ENCODE measurements around the gene CHN2. TPM values are rescaled to one million over a fixed set of nuclear protein-coding genes. Genes with fewer than 3 reads are reported as not detected.

The CHN2 gene
- total RNA-seq, 1 donor from 2014 or later, result 0.64 TPM

- H3K9me3 Mint-ChIP-seq (ENCODE audit: unreplicated experiment), result no peaks in the 10 kb centered on the region
- H3K27ac Mint-ChIP-seq (ENCODE audit: unreplicated experiment), result no peak overlapping the region
- no peaks in the 10 kb centered on the region for H3K4me1 Mint-ChIP-seq (ENCODE audit: unreplicated experiment)
- TF ChIP-seq, protein P1, sequence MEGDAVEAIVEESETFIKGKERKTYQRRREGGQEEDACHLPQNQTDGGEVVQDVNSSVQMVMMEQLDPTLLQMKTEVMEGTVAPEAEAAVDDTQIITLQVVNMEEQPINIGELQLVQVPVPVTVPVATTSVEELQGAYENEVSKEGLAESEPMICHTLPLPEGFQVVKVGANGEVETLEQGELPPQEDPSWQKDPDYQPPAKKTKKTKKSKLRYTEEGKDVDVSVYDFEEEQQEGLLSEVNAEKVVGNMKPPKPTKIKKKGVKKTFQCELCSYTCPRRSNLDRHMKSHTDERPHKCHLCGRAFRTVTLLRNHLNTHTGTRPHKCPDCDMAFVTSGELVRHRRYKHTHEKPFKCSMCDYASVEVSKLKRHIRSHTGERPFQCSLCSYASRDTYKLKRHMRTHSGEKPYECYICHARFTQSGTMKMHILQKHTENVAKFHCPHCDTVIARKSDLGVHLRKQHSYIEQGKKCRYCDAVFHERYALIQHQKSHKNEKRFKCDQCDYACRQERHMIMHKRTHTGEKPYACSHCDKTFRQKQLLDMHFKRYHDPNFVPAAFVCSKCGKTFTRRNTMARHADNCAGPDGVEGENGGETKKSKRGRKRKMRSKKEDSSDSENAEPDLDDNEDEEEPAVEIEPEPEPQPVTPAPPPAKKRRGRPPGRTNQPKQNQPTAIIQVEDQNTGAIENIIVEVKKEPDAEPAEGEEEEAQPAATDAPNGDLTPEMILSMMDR (IDR thresholded peaks at IDR 0.05), result no peak
- DNase-seq (ENCODE audit: extremely low spot score, unreplicated experiment), result no peak
- H3K27me3 Mint-ChIP-seq (ENCODE audit: unreplicated experiment), result peaks cover 22% of the 10 kb centered on the region
- no peak overlapping the region for H3K4me3 Mint-ChIP-seq (ENCODE audit: unreplicated experiment)
- no peaks in the 10 kb centered on the region for H3K36me3 Mint-ChIP-seq (ENCODE audit: unreplicated experiment)
Observed at GRCh38 chr7:29401769-29402168, 207.2 kb downstream of the CHN2 start.

- Mint-ChIP-seq H3K4me1 (ENCODE audit: unreplicated experiment) (no peaks in the 10 kb centered on the region), H3K9me3 (ENCODE audit: unreplicated experiment) (no peaks in the 10 kb centered on the region), H3K4me3 (ENCODE audit: unreplicated experiment) (no peak overlapping the region), H3K27ac (ENCODE audit: unreplicated experiment) (no peak overlapping the region), H3K36me3 (ENCODE audit: unreplicated experiment) (no peaks in the 10 kb centered on the region), H3K27me3 (ENCODE audit: unreplicated experiment) (peaks cover 33% of the 10 kb centered on the region)
- DNase-seq (ENCODE audit: extremely low spot score, unreplicated experiment), result no peak
- TF ChIP-seq, protein P1 (IDR thresholded peaks at IDR 0.05), result no peak
Observed at GRCh38 chr7:29405891-29406290, 211.3 kb downstream of the CHN2 start.

- no peak for DNase-seq (ENCODE audit: extremely low spot score, unreplicated experiment)
- Mint-ChIP-seq H3K4me3 (ENCODE audit: unreplicated experiment) (no peak overlapping the region), H3K4me1 (ENCODE audit: unreplicated experiment) (no peaks in the 10 kb centered on the region), H3K36me3 (ENCODE audit: unreplicated experiment) (no peaks in the 10 kb centered on the region), H3K27ac (ENCODE audit: unreplicated experiment) (no peak overlapping the region), H3K9me3 (ENCODE audit: unreplicated experiment) (no peaks in the 10 kb centered on the region), H3K27me3 (ENCODE audit: unreplicated experiment) (peaks cover 33% of the 10 kb centered on the region)
- TF ChIP-seq, protein P1 (IDR thresholded peaks at IDR 0.05), result no peak
Observed at GRCh38 chr7:29406366-29406765, 211.8 kb downstream of the CHN2 start.

DNA sequence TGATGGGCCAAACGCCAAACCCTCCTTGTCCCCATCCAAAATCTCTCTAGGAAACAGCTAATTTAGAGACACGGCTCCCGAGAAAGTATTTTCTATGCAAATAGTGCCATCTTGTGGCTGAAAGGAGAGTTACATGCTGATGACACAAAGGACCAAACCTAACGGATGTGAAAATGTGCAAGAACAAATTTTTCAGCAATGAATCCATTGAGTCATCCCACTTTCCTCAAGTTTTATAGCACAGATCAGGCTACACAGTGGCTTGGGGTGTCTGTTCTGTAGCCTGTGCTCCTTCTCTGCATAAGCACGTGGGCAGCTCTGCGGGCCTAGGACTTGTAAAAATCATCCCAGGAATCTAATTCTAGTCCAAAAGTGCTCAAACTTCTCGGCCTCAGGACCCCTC lies 214.3 kb downstream of the CHN2 start:
- no peak overlapping the region for H3K4me3 Mint-ChIP-seq (ENCODE audit: unreplicated experiment)
- H3K9me3 Mint-ChIP-seq (ENCODE audit: unreplicated experiment), result no peaks in the 10 kb centered on the region
- H3K27ac Mint-ChIP-seq (ENCODE audit: unreplicated experiment), result no peak overlapping the region
- no peaks in the 10 kb centered on the region for H3K36me3 Mint-ChIP-seq (ENCODE audit: unreplicated experiment)
- no peak for DNase-seq (ENCODE audit: extremely low spot score, unreplicated experiment)
- H3K27me3 Mint-ChIP-seq (ENCODE audit: unreplicated experiment), result peaks cover 33% of the 10 kb centered on the region
- TF ChIP-seq, protein P1 (IDR thresholded peaks at IDR 0.05), result peak; percentile 84
- no peaks in the 10 kb centered on the region for H3K4me1 Mint-ChIP-seq (ENCODE audit: unreplicated experiment)

DNA sequence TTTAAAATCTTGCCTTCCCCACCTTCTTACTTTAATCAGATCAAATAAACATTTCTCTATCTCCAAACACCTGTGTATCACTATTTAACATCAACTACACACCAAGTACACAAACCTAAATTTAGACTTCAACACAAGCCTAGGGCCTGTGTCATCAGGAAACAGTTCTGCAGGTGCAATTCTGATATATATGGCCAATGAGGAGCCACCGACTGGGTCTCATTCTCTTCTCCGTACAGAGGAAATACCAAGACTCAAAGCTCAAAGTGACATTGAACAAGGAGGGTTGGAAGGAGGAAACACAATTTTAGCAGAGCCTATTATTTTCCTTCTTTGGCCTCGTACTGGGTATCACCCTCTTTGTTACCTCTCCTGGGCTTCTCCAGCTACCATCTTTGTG lies 216.4 kb downstream of the CHN2 start:
- Mint-ChIP-seq H3K36me3 (ENCODE audit: unreplicated experiment) (no peaks in the 10 kb centered on the region), H3K4me3 (ENCODE audit: unreplicated experiment) (no peak overlapping the region), H3K4me1 (ENCODE audit: unreplicated experiment) (no peaks in the 10 kb centered on the region), H3K27ac (ENCODE audit: unreplicated experiment) (no peak overlapping the region), H3K9me3 (ENCODE audit: unreplicated experiment) (no peaks in the 10 kb centered on the region), H3K27me3 (ENCODE audit: unreplicated experiment) (peaks cover 29% of the 10 kb centered on the region)
- TF ChIP-seq, protein P1 (IDR thresholded peaks at IDR 0.05), result no peak
- DNase-seq (ENCODE audit: extremely low spot score, unreplicated experiment), result no peak

Measured in osteocyte (in vitro differentiated cells).